HG02943 (cell line): ENCODE data around the gene RASL10A.

Experiments used
- ATAC-seq: cut with Tn5 transposase; IDR thresholded peaks from one replicate; pipeline ENCODE4 v1.9.1; 2021; ENCODE audit warnings: mild to moderate bottlenecking, low read depth, moderate library complexity; ENCODE audit not compliant: unreplicated experiment

RASL10A gene

GRCh38 chr22:29307596-29308147, 7.8 kb downstream of the RASL10A start:
- no peak for ATAC-seq

- no peak for ATAC-seq
Observed at GRCh38 chr22:29306835-29307595, 8.5 kb downstream of the RASL10A start.

GRCh38 chr22:29306175-29306834, 9.2 kb downstream of the RASL10A start, which contains the start of gene GAS2L1:
Gene GAS2L1, plus strand, starts transcription at chr22:29306650. Its CDS starts 1,456 bp downstream, at chr22:29308106.
- no peak for ATAC-seq

DNA sequence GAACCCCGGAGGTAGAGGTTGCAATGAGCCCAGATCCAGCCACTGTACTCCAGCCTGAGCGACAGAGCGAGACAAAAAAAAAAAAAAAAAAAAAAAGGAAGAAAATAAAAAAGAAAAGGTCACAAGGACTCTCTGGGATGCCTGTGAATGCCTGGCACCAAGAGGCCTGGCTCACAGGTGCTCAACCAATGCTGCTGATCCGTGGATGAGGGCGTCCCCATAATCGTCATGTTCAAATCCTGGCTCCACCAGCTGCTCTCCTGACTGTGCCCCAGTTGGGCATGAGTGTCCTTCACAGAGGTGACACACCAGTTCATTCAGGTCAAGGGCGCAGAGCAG, 9.7 kb downstream of the RASL10A start:
- no peak for ATAC-seq

DNA sequence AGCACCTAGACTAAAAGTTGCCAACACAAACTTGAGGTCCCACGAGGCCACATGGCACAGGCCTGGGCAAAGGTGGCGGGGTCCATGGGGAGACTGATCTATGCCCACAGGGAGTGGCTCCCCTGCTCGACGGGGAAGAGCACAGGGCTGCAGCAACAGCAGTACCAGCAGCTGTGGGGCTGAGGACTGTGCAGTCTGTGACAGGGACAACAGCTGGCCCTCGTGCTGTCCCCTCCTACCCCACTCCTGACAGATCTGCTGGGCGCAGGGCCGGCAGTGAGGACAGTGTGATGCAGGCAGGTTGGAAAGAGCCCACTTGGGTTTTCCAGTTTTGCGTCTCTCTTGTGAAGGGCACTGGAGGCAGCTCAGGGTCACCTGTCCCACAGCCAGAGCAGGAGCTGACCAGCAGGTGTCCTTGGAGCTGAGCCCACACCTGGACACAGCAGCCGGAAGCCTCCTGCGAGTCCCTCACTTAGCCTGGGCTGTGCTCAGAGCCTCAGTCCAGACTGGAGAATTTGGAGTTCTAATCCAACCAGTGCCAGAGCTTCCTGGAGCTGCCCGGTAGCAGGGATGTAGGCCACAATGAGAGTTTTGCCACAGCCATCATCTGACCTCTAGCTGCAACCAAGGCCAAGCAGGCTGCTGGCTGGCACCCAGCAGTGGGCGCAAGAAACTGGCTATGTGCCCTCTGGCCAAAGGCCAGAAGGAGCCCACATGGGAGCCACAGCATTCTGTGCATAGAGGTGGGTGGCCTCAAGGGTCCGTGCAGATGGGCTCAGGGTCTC, 12.6 kb downstream of the RASL10A start:
- no peak for ATAC-seq

DNA sequence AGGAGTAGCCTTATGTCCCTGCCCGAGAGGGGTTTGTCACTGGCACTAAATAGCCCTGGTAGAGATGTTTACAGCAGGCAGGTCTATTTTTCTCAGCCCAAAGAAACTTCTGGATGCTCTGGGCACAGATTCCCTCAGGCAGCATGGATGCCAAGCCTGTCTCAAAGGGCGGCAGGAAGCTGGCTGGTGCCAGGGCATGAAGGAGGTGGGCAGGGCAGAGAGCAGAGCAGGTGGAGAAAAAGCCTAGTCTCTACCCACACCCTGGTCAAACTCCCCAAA, 13.2 kb downstream of the RASL10A start:
- ATAC-seq: no peak

GRCh38 chr22:29301716-29302401, 13.6 kb downstream of the RASL10A start:
- ATAC-seq: no peak

DNA sequence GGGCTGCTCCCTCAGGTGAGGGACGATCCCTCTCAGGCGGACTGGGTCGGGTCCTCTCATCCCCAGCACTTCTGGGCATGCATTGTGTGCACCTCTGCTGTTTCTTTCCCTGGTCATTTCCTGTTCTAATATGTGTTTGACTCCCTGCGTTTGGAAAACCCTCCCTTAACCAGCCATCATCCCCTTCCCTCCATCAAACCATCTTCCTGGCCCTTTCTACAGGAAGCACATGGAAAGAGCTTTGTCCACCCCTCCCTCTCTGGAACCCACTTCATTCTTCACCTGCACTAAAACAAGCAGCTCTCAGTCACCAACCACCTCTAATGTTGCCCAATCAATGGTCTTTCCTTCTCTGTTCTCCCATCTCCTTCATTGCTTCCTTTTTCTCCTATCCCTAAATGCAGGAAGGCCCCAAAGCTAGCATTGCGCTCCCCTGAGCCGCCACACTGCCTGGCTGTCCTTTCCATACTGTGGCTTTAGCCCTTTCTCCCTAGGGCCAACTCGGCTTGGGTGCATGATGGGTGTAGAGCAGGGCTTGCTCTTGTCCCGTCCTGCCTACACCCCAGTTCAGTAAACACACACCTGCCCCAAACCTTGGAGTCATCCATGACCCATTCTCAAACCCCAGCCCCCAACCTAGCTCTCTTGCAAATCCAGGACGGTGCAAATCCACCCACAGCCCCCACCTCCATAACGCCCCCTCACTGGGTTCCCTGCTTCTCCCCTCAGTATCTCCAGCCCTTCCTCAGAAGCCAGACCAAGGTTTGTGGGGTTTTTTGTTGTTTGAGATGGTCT, 14.5 kb downstream of the RASL10A start:
- no peak for ATAC-seq

GRCh38 chr22:29300467-29300806, 15.1 kb downstream of the RASL10A start:
- ATAC-seq: no peak

DNA sequence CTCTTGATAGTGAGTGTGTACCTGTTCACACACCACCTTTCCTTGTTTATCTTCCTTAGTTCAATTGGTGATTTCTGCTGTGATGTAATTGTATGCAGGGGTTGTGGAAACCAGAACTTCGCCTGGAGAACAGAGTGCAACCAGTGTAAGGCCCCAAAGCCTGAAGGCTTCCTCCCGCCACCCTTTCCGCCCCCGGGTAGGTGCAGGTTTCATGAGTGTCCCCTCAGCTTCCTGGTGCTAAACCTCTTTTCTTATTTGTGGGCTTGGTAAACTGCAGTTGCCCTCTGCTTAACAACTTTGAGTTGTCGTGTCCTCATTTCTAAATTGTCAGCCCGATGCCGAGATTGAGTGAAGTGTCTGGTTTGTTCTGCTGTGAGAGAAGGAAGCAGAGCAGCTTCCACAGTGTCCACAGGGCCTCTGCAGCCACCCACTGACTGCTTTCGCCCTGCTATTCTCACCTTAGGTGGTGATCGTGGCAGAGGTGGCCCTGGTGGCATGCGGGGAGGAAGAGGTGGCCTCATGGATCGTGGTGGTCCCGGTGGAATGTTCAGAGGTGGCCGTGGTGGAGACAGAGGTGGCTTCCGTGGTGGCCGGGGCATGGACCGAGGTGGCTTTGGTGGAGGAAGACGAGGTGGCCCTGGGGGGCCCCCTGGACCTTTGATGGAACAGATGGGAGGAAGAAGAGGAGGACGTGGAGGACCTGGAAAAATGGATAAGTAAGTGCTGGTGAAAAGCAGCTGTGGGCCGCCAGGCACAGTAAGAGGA, 16.2 kb downstream of the RASL10A start:
- ATAC-seq: no peak

DNA sequence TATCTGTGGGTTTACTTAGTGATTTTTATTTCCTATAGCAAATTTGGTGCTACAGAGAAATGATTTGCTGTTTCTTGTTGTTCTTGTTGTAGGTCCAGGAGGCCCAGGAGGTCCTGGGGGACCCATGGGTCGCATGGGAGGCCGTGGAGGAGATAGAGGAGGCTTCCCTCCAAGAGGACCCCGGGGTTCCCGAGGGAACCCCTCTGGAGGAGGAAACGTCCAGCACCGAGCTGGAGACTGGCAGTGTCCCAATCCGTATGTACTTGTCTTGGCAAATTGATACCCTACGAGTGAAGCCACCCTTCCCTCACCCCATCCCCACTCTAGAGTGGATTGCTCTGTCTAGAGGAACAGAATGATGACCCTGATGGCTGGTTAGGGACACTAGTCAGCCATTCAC, 16.9 kb downstream of the RASL10A start:
- no peak for ATAC-seq

DNA sequence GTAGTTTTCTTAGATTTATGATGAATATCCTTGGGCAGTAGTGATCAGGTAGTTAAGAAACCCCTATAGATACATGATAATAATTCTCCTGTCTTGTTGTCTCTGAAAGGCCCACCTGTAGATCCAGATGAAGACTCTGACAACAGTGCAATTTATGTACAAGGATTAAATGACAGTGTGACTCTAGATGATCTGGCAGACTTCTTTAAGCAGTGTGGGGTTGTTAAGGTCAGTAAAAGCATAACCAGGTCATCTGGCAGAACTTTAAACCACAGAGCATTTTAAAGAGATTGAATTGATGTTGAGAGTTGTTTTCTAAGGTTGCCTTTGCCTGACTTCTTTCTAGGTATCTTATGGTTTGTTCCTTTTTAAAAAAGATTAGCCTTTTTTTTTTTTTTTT, 23.1 kb downstream of the RASL10A start:
- no peak for ATAC-seq

DNA sequence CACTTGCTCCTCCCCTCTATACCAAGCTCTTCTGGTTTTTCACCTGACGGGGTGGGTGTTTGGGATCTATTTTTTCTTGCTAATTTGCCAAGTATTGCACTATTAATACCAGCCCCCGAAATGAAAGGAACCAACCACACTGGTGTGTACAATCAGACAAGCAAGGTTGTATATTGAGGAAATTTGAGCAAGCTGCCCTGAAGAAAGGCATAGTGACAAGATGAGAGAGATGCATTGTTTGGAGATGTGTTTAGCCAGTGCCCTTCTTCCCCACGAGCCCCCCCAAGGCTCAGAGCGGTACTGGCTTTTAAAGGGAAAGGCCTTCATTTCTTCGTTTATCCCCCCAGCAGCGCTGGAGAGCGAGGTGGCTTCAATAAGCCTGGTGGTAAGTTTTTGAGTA, 24.3 kb downstream of the RASL10A start:
- no peak for ATAC-seq

DNA sequence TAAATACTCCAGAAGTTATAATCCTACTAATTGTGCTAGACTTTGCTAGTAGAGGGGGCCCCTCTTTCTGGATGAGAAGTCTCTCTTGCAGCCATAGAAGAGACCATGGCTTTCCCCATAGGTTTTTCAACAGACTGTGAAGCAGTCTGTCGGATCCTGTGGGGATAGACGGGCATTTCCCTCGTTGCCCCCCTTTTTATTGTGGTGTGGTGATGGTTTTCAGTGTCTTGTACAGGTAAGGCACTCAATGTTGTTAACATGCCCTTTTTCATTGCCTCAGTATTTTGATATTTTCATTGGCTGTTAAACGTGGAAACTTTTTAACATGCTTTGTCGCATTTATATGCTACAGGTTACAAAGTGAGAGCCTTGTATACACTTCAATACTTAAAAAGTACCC, 25.4 kb downstream of the RASL10A start:
- no peak for ATAC-seq

- no peak for ATAC-seq
Observed at GRCh38 chr22:29288837-29289236, 26.7 kb downstream of the RASL10A start.

- no peak for ATAC-seq
Observed at GRCh38 chr22:29284196-29284595, 31.3 kb downstream of the RASL10A start.

DNA sequence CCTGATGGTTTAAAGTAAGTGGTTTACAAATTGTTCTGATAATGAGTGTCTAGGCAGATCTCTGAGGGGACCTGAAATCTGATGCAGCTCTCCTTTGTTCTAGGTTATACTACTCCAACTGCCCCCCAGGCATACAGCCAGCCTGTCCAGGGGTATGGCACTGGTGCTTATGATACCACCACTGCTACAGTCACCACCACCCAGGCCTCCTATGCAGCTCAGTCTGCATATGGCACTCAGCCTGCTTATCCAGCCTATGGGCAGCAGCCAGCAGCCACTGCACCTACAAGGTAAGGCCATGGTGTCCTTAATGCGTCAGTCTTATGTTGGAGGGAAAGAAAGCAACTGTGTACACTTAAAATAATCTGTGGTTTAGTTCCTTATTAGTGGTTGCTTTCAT, 37.6 kb downstream of the RASL10A start:
- no peak for ATAC-seq

DNA sequence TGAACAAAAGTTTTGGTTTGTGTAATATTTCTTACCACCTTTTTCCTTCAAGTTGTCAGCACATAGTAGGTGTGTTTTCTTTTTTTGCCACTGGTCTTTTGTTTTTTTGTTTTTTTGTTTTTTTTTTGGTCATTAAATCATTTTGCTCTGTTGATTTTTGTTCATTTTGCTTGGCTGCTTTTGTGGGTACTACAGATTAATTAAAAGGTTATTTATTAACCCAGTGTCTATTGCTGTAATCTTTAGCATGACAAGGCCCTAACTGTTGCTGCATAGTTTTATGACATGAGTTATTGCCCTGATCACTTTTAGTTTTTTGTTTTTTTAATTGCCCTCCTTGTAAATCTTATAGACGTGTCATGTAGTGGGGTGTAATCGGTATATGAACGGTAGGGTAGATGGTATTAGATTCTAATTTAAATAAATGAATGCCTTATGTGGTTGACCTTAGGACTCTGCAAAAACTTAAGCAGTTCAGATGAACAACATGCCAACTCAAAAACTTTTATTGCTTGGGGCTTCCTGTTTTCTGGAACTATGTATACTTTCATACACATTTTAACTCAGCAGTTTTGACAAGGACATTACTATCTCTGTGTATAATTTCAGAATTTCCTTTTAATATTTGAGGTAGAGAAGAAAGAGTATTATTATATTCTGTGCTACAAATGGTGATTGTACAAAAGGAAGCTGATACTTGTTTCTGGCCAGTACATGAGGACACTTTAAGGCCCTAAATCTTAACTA, 39.5 kb downstream of the RASL10A start:
- no peak for ATAC-seq

- ATAC-seq: no peak
Observed at GRCh38 chr22:29275167-29275566, 40.3 kb downstream of the RASL10A start.
